ENCODE data around the gene DLG2.

DNA sequence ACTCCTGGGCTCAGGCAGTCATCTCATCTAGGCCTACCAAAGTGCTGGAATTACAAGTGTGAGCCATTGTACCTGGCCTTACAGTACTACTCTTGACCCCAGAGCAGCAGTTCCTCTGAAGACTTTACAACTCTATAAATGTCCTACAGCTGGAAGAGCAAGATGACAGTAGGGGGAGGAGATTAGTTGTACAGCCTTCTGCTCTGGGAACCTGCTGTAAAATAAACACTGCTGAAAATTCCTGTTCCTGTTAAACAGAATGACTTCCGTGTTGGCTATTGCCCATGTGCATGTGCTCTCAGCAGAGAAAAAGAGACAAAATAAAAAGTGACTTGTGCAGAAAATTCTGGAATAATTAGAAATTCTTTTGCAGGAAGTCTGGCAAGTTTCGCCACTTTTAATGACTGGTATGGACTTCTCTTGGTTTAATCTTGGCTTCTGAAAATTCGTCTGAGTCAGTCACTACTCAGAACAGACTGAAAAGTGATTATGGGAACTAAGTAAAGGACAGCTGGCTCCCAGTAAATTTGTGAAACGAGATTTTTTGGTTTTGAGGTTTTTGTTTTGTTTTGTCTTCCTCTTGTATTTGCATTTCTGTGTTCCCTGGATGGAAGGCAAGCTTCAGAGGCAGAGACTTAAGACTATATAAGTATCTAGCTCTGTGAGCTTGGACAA is 955.7 kb downstream of the DLG2 start:
- TF ChIP-seq, protein P1, sequence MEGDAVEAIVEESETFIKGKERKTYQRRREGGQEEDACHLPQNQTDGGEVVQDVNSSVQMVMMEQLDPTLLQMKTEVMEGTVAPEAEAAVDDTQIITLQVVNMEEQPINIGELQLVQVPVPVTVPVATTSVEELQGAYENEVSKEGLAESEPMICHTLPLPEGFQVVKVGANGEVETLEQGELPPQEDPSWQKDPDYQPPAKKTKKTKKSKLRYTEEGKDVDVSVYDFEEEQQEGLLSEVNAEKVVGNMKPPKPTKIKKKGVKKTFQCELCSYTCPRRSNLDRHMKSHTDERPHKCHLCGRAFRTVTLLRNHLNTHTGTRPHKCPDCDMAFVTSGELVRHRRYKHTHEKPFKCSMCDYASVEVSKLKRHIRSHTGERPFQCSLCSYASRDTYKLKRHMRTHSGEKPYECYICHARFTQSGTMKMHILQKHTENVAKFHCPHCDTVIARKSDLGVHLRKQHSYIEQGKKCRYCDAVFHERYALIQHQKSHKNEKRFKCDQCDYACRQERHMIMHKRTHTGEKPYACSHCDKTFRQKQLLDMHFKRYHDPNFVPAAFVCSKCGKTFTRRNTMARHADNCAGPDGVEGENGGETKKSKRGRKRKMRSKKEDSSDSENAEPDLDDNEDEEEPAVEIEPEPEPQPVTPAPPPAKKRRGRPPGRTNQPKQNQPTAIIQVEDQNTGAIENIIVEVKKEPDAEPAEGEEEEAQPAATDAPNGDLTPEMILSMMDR (IDR thresholded peaks at IDR 0.05): no peak
- TF ChIP-seq POLR2A (IDR thresholded peaks at IDR 0.05) (no peak), POLR2AphosphoS5 (IDR thresholded peaks at IDR 0.05) (no peak), EP300 (IDR thresholded peaks at IDR 0.05) (no peak)
